HepG2 (cell line): Measurements from ENCODE around the gene RIPK3. TPM values are rescaled to one million over a fixed set of nuclear protein-coding genes. Genes with fewer than 3 reads are reported as not detected.

Experiments
- ATF5 ChIP-seq: sonication (generic); formaldehyde crosslinking; IDR thresholded peaks from 2 replicates; pipeline ENCODE4 v1.4.0; 2020; ENCODE audit warnings: mild to moderate bottlenecking, low read depth, missing genetic modification reagents
- BCLAF1 ChIP-seq: fragments of 450-650 bp; IDR thresholded peaks from 2 replicates; pipeline ENCODE4 v1.6.1; 2017; ENCODE audit warnings: mild to moderate bottlenecking
- DPF2 ChIP-seq: sonication (generic); formaldehyde crosslinking; IDR thresholded peaks from 2 replicates; pipeline ENCODE4 v1.4.0; 2020; ENCODE audit warnings: mild to moderate bottlenecking, low read depth, missing genetic modification reagents, borderline replicate concordance
- HOXA9 ChIP-seq: sonication (generic); formaldehyde crosslinking; IDR thresholded peaks from 2 replicates; pipeline ENCODE4 v1.8.1; 2022; ENCODE audit warnings: missing genetic modification reagents, mild to moderate bottlenecking, moderate library complexity, borderline replicate concordance
- KLF9 ChIP-seq: IDR thresholded peaks from 2 replicates; pipeline ENCODE4 v1.6.1; 2016; ENCODE audit warnings: low read depth
- MIXL1 ChIP-seq: IDR thresholded peaks from 2 replicates; pipeline ENCODE4 v1.6.1; 2016
- NCOA2 ChIP-seq: sonication (generic); formaldehyde crosslinking; IDR thresholded peaks from 2 replicates; pipeline ENCODE4 v1.8.0; 2022; ENCODE audit warnings: inconsistent platforms
- NR2F1 ChIP-seq, 2 experiments: fragments of 450-650 bp in 1 of 2; formaldehyde crosslinking in 1 of 2; IDR thresholded peaks; 2 replicates each; pipeline versions ENCODE4 v1.5.0 to v1.6.1; 2016 to 2020; ENCODE audit warnings: mild to moderate bottlenecking in 1 of 2, missing compliant biosample characterization in 1 of 2, missing genetic modification reagents in 1 of 2, moderate library complexity in 1 of 2
- REL ChIP-seq: sonication (generic); formaldehyde crosslinking; conservative IDR thresholded peaks from 2 replicates; pipeline ENCODE4 v1.8.0; 2022; ENCODE audit warnings: mild to moderate bottlenecking, missing genetic modification reagents, moderate library complexity
- SMARCC2 ChIP-seq: fragments of 450-650 bp; IDR thresholded peaks from 2 replicates; pipeline ENCODE4 v1.6.1; 2017; ENCODE audit warnings: antibody characterized with exemption, mild to moderate bottlenecking
- SMC3 ChIP-seq: IDR thresholded peaks from 2 replicates; pipeline ENCODE4 v1.6.1; 2011; ENCODE audit warnings: low read length, improper control_type of control experiment
- SRSF1 ChIP-seq: fragments of 200-400 bp; formaldehyde crosslinking; optimal IDR thresholded peaks from 2 replicates; pipeline ENCODE3; 2017; ENCODE audit warnings: mild to moderate bottlenecking, low read depth, low read length, moderate library complexity
- TEAD3 ChIP-seq: optimal IDR thresholded peaks from 2 replicates; pipeline ENCODE3; 2016; ENCODE audit warnings: borderline replicate concordance
- TFDP1 ChIP-seq: IDR thresholded peaks from 2 replicates; pipeline ENCODE4 v1.6.1; 2016; ENCODE audit warnings: missing compliant biosample characterization, missing genetic modification reagents, borderline replicate concordance
- TOPORS ChIP-seq: sonication (generic); formaldehyde crosslinking; IDR thresholded peaks from 2 replicates; pipeline ENCODE4 v1.8.0; 2023; ENCODE audit warnings: mild to moderate bottlenecking, missing genetic modification reagents
- ZNF101 ChIP-seq: sonication (generic); formaldehyde crosslinking; IDR thresholded peaks from 2 replicates; pipeline ENCODE4 v1.4.0; 2020; ENCODE audit warnings: mild to moderate bottlenecking, low read depth, missing genetic modification reagents, borderline replicate concordance
- ZNF251 ChIP-seq: sonication (generic); formaldehyde crosslinking; IDR thresholded peaks from 2 replicates; pipeline ENCODE4 v1.9.0; 2021; ENCODE audit warnings: mild to moderate bottlenecking, missing genetic modification reagents
- ZNF354B ChIP-seq: sonication (generic); formaldehyde crosslinking; IDR thresholded peaks from 2 replicates; pipeline ENCODE4 v1.8.0; 2022; ENCODE audit warnings: mild to moderate bottlenecking, missing genetic modification reagents
- ZNF441 ChIP-seq: sonication (generic); formaldehyde crosslinking; IDR thresholded peaks from 2 replicates; pipeline ENCODE4 v1.7.0; 2021; ENCODE audit warnings: missing genetic modification reagents, borderline replicate concordance
- ZNF572 ChIP-seq: sonication (generic); formaldehyde crosslinking; IDR thresholded peaks from 2 replicates; pipeline ENCODE4 v1.5.1; 2020; ENCODE audit warnings: mild to moderate bottlenecking, missing genetic modification reagents
- ZNF746 ChIP-seq: sonication (generic); formaldehyde crosslinking; IDR thresholded peaks from 2 replicates; pipeline ENCODE4 v1.8.0; 2022; ENCODE audit warnings: mild to moderate bottlenecking, missing genetic modification reagents
- ZNF883 ChIP-seq: sonication (generic); formaldehyde crosslinking; IDR thresholded peaks from 2 replicates; pipeline ENCODE4 v1.5.1; 2020; ENCODE audit warnings: mild to moderate bottlenecking, missing genetic modification reagents; ENCODE audit errors: not compliant biosample characterization
- polyA plus RNA-seq, 8 experiments: library from polyadenylated mRNA; depleted of rRNA in 3 of 8; stranded (reverse) in 7 of 8; unstranded in 1 of 8; fragments of >200 nt; fragmentation: Illumina TruSeq in 4 of 8; extraction: Trizol in 4 of 8; gene quantifications; 2 replicates each; pipeline versions ENCODE4 v1.2.1 to v1.2.3, GENCODE V29; 2011 to 2016; ENCODE audit warnings: low read depth in 4 of 8, missing spikeins in 1 of 8, mixed read lengths in 1 of 8; ENCODE audit not compliant: insufficient read depth in 1 of 8
- total RNA-seq, 5 experiments: library from RNA; depleted of rRNA; stranded (reverse); fragments of >200 nt; fragmentation: Illumina TruSeq; extraction: Trizol; gene quantifications; 2 replicates each; pipeline ENCODE4 v1.2.3, GENCODE V29; 2016; ENCODE audit warnings: low read depth in 1 of 5

RIPK3 gene
- total and polyA plus RNA-seq, 2 of the 13 experiments (the other 11 are each of a cell fraction or from before 2014, with no cell fraction given) = not detected

GRCh38 chr14:24332268-24332993, 7.4 kb downstream of the RIPK3 start (continued):
- TF ChIP-seq SRSF1 (peak; percentile 51), BCLAF1 (no peak), ZNF251 (peak; percentile 93), ZNF354B (CRISPR knock-in tag) (peak; percentile 87; the same call in 1 of the 2 replicates), TFDP1 (CRISPR knock-in tag) (peak; percentile 91), NR2F1 (CRISPR knock-in tag; IDR thresholded peaks at IDR 0.05) (no peak), HOXA9 (CRISPR knock-in tag) (peak; percentile 97), NCOA2 (CRISPR knock-in tag) (peak; percentile 45), MIXL1 (CRISPR knock-in tag) (peak; percentile 46), SMARCC2 (no peak), ZNF883 (CRISPR knock-in tag) (peak; percentile 71), ZNF441 (CRISPR knock-in tag) (peak; percentile 61; the same call in 1 of the 2 replicates), TEAD3 (peak; percentile 55), ZNF572 (peak; percentile 26; the same call in 1 of the 2 replicates), ATF5 (peak; percentile 93), ZNF101 (CRISPR knock-in tag) (peak; percentile 96), REL (CRISPR knock-in tag) (peak; percentile 95), TOPORS (CRISPR knock-in tag) (peak; percentile 82; the same call in 1 of the 2 replicates), DPF2 (CRISPR knock-in tag) (peak; percentile 22), KLF9 (CRISPR knock-in tag) (peak; percentile 74; the same call in 1 of the 2 replicates), ZNF746 (CRISPR knock-in tag) (no peak; the same call in 1 of the 2 replicates), SMC3 (peak; percentile 88)
